Osteocyte (in vitro differentiated cells): ENCODE measurements around the gene CALHM3. TPM values are rescaled to one million over a fixed set of nuclear protein-coding genes. Genes with fewer than 3 reads are reported as not detected.
A peak's percentile ranks its signal among the peaks of the same experiment; 100 is the strongest.

Source experiments
- DNase-seq: peaks from one replicate; pipeline ENCODE4 v3.0.0; 2021; ENCODE audit warnings: mixed read lengths; ENCODE audit not compliant: unreplicated experiment; ENCODE audit errors: extremely low spot score
- H3K27ac Mint-ChIP-seq: one replicate; pipeline ENCODE4 v1.8.0; 2021; ENCODE audit warnings: mild to moderate bottlenecking, mixed read lengths; ENCODE audit not compliant: unreplicated experiment
- H3K27me3 Mint-ChIP-seq: one replicate; pipeline ENCODE4 v1.8.0; 2021; ENCODE audit warnings: mixed read lengths; ENCODE audit not compliant: unreplicated experiment
- H3K36me3 Mint-ChIP-seq: one replicate; pipeline ENCODE4 v1.8.0; 2021; ENCODE audit warnings: mixed read lengths; ENCODE audit not compliant: unreplicated experiment
- H3K4me1 Mint-ChIP-seq: one replicate; pipeline ENCODE4 v1.8.0; 2021; ENCODE audit warnings: mixed read lengths; ENCODE audit not compliant: unreplicated experiment
- H3K4me3 Mint-ChIP-seq: one replicate; pipeline ENCODE4 v1.8.0; 2021; ENCODE audit warnings: mild to moderate bottlenecking, moderate library complexity, mixed read lengths; ENCODE audit not compliant: unreplicated experiment
- H3K9me3 Mint-ChIP-seq: one replicate; pipeline ENCODE4 v1.8.0; 2021; ENCODE audit warnings: mixed read lengths; ENCODE audit not compliant: unreplicated experiment
- CTCF ChIP-seq: fragments of 200-600 bp; sonication (generic); IDR thresholded peaks from 2 replicates; pipeline ENCODE4 v1.5.0; 2021; ENCODE audit warnings: antibody characterized with exemption, mild to moderate bottlenecking, moderate library complexity
- total RNA-seq: library from RNA; stranded (reverse); gene quantifications from 2 replicates; pipeline ENCODE4 v1.2.1, GENCODE V29; 2021

The CALHM3 gene
- total RNA-seq, 1 donor from 2014 or later: not detected

- Mint-ChIP-seq H3K36me3 (no peaks in the 10 kb centered on the region), H3K4me1 (peaks cover 15% of the 10 kb centered on the region), H3K27me3 (peaks cover 20% of the 10 kb centered on the region), H3K4me3 (no peak overlapping the region), H3K9me3 (peaks cover 5% of the 10 kb centered on the region), H3K27ac (peak overlapping the region; percentile 46)
- no peak for DNase-seq
- TF ChIP-seq CTCF: no peak
These were observed 40.8 kb upstream of the CALHM3 start for GRCh38 chr10:103519798-103520197.

DNA sequence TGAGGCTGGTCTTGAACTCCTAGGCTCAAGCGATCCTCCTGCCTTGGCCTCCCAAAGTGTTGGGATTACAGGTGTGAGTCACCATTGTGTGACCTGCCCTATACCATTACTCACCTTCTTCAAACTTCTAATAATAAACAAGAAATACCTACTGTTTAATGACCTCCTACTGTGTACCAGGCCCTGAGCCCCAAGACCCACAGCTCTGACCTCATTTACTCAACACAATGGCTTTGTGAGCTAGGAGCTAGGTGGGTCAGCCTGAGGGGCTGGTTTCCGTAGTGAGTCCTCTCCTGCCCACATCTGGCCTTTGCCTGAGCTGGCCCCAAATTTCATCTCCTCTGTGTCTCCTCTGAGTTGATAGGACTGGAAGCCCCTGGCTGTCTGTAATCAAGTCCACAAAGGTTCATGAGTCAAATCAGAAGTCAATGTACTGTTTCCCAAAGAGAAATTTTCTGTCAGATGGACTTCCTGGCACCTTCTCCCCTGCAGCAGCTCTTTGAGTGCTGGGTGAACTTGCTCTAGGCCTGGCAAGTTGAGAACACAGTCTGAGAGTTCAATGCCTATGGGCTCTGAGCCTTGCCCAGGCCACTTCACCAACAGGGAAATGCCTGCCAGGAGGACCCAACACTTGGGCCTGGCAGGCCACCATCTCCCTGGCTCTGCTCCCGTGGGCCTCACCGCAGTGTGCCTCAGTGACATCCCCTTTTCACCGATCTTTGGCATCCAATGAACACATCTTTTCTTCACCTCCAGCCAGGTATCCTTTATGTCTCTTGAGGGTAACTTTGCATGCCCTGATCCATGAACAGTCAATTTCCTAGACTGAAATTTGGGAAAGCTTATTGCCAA is 38.4 kb upstream of the CALHM3 start:
- no peak for DNase-seq
- TF ChIP-seq CTCF: no peak

GRCh38 chr10:103514244-103514643 is 35.2 kb upstream of the CALHM3 start:
- Mint-ChIP-seq H3K4me3 (no peak overlapping the region), H3K36me3 (no peaks in the 10 kb centered on the region), H3K4me1 (peaks cover 22% of the 10 kb centered on the region), H3K27me3 (peaks cover 5% of the 10 kb centered on the region), H3K9me3 (no peaks in the 10 kb centered on the region), H3K27ac (peak overlapping the region; percentile 28)
- DNase-seq: no peak
- TF ChIP-seq CTCF: no peak

More for the DNA sequence above, 38.4 kb upstream of the CALHM3 start:
- Mint-ChIP-seq H3K36me3 (no peaks in the 10 kb centered on the region), H3K9me3 (peaks cover 5% of the 10 kb centered on the region), H3K4me3 (no peak overlapping the region), H3K27ac (no peak overlapping the region), H3K4me1 (peaks cover 29% of the 10 kb centered on the region), H3K27me3 (peaks cover 6% of the 10 kb centered on the region)

- no peaks in the 10 kb centered on the region for H3K9me3 Mint-ChIP-seq
- H3K4me1 Mint-ChIP-seq: peaks cover 22% of the 10 kb centered on the region
- peaks cover 6% of the 10 kb centered on the region for H3K27me3 Mint-ChIP-seq
- DNase-seq: no peak
- no peak overlapping the region for H3K4me3 Mint-ChIP-seq
- H3K27ac Mint-ChIP-seq: peak overlapping the region; percentile 78
- H3K36me3 Mint-ChIP-seq: no peaks in the 10 kb centered on the region
- TF ChIP-seq CTCF: no peak
These were observed 34.5 kb upstream of the CALHM3 start for GRCh38 chr10:103513380-103514060.
